Neuronal stem cell (in vitro differentiated cells): ENCODE measurements around the gene F8.

Experiments used
- DNase-seq: peaks from one replicate; pipeline ENCODE4 v3.0.0-alpha.2; 2013; ENCODE audit warnings: low spot score
- H2AFZ ChIP-seq: one replicate; pipeline ENCODE4 v1.6.1; 2013; ENCODE audit warnings: mild to moderate bottlenecking, low read length, inconsistent platforms
- H2AK5ac ChIP-seq: 2 replicates; pipeline ENCODE4 v1.6.1; 2013; ENCODE audit warnings: low read depth, mild to moderate bottlenecking, inconsistent platforms, low read length, moderate library complexity, mixed read lengths
- H2BK120ac ChIP-seq: 2 replicates; pipeline ENCODE4 v1.6.1; 2013; ENCODE audit warnings: low read depth, mild to moderate bottlenecking, inconsistent platforms, low read length, moderate library complexity, mixed read lengths
- H2BK12ac ChIP-seq: one replicate; pipeline ENCODE4 v1.6.1; 2013; ENCODE audit warnings: low read length, inconsistent platforms
- H2BK15ac ChIP-seq: 2 replicates; pipeline ENCODE4 v1.6.1; 2013; ENCODE audit warnings: mild to moderate bottlenecking, low read length, inconsistent platforms, mixed read lengths
- H2BK5ac ChIP-seq: one replicate; pipeline ENCODE4 v1.6.1; 2013; ENCODE audit warnings: inconsistent platforms, mild to moderate bottlenecking, low read length, moderate library complexity
- H3K14ac ChIP-seq: one replicate; pipeline ENCODE4 v1.6.1; 2013; ENCODE audit warnings: low read length, inconsistent platforms
- H3K18ac ChIP-seq: 2 replicates; pipeline ENCODE4 v1.6.1; 2013; ENCODE audit warnings: low read length, inconsistent platforms
- H3K23ac ChIP-seq: 2 replicates; pipeline ENCODE4 v1.6.1; 2013; ENCODE audit warnings: low read depth, mild to moderate bottlenecking, mixed read lengths, low read length, inconsistent platforms; ENCODE audit not compliant: poor library complexity
- H3K27ac ChIP-seq: replicated peaks from 3 replicates; pipeline ENCODE4 v1.5.1; 2013; ENCODE audit warnings: low read length, inconsistent platforms
- H3K27me3 ChIP-seq, 3 experiments: 2 replicates each; pipeline ENCODE4 v1.6.1; 2013; ENCODE audit warnings: low read length in 3 of 3, mild to moderate bottlenecking in 2 of 3, inconsistent platforms in 1 of 3, low read depth in 1 of 3, mixed read lengths in 1 of 3, moderate library complexity in 1 of 3; ENCODE audit not compliant: control insufficient read depth in 3 of 3, insufficient read depth in 3 of 3
- H3K36me3 ChIP-seq, 2 donors: replicated peaks in 1 of 2; 2 replicates each; pipeline ENCODE4 v1.6.1; 2013; ENCODE audit warnings: low read length in 2 of 2; ENCODE audit not compliant: control insufficient read depth in 2 of 2, insufficient read depth in 2 of 2
- H3K4ac ChIP-seq: 2 replicates; pipeline ENCODE4 v1.6.1; 2013; ENCODE audit warnings: inconsistent platforms, mild to moderate bottlenecking, low read length, moderate library complexity
- H3K4me1 ChIP-seq, 2 donors: 1 replicate in 1 of 2; 2 replicates in 1 of 2; pipeline ENCODE4 v1.6.1; 2013; ENCODE audit warnings: low read length in 2 of 2, low read depth in 1 of 2; ENCODE audit not compliant: control insufficient read depth in 2 of 2, insufficient read depth in 1 of 2
- H3K4me2 ChIP-seq: one replicate; pipeline ENCODE4 v1.6.1; 2013; ENCODE audit warnings: mild to moderate bottlenecking, low read length, inconsistent platforms; ENCODE audit not compliant: insufficient read depth, poor library complexity, severe bottlenecking
- H3K4me3 ChIP-seq, 2 donors: 2 replicates each; pipeline ENCODE4 v1.5.1; 2013; ENCODE audit warnings: low read length in 2 of 2, mild to moderate bottlenecking in 2 of 2, inconsistent platforms in 1 of 2, moderate library complexity in 1 of 2
- H3K79me1 ChIP-seq: one replicate; pipeline ENCODE4 v1.6.1; 2013; ENCODE audit warnings: low read depth, mild to moderate bottlenecking, inconsistent platforms, low read length, moderate library complexity
- H3K9ac ChIP-seq: one replicate; pipeline ENCODE4 v1.6.1; 2013; ENCODE audit warnings: mild to moderate bottlenecking, low read depth, low read length, inconsistent platforms; ENCODE audit not compliant: poor library complexity
- H3K9me3 ChIP-seq, 2 donors: replicated peaks in 1 of 2; 2 replicates each; pipeline versions ENCODE3 to v1.6.1; 2013; ENCODE audit warnings: low read length in 2 of 2, mild to moderate bottlenecking in 2 of 2, inconsistent platforms in 1 of 2, low read depth in 1 of 2, mixed read lengths in 1 of 2, moderate library complexity in 1 of 2; ENCODE audit not compliant: control insufficient read depth in 2 of 2, insufficient read depth in 1 of 2
- H4K8ac ChIP-seq: one replicate; pipeline ENCODE4 v1.6.1; 2013; ENCODE audit warnings: low read depth, mild to moderate bottlenecking, inconsistent platforms, low read length, moderate library complexity
- H4K91ac ChIP-seq: one replicate; pipeline ENCODE4 v1.6.1; 2013; ENCODE audit warnings: low read length, low read depth, mild to moderate bottlenecking, inconsistent platforms; ENCODE audit not compliant: poor library complexity
- WGBS, 2 donors: extraction: QIAGEN DNeasy Blood & Tissue Kit; methylation state at CpG; one replicate each; pipeline ENCODE4 v1.1.7; 2013; ENCODE audit warnings: missing lambda C conversion rate in 2 of 2, mixed read lengths in 1 of 2; ENCODE audit not compliant: insufficient read length in 2 of 2, insufficient replicate concordance in 1 of 2; ENCODE audit errors: extremely low coverage in 2 of 2; 5-methylcytosine and 5-hydroxymethylcytosine counted together

The F8 gene

GRCh38 chrX:154815274-154815818 lies 207.2 kb downstream of the F8 start:
- DNase-seq, result no peak
- Histone ChIP-seq H3K14ac (no peak overlapping the region), H3K23ac (no peak overlapping the region), H4K91ac (no peak overlapping the region), H3K9ac (no peak overlapping the region), H3K4ac (no peak overlapping the region), H2BK12ac (no peak overlapping the region), H4K8ac (no peak overlapping the region), H3K27me3 (peaks cover 0 to 50% (median 0%) of the 10 kb centered on the region in 3 experiments), H3K4me1 (peaks cover 0 to 3% of the 10 kb centered on the region in 2 donors), H3K18ac (no peak overlapping the region), H3K4me2 (no peak overlapping the region), H3K79me1 (no peaks in the 10 kb centered on the region), H2AFZ (no peak overlapping the region), H2BK5ac (no peak overlapping the region), H3K36me3 (no peaks in the 10 kb centered on the region), H2AK5ac (no peak overlapping the region), H3K27ac (no peak overlapping the region), H2BK15ac (no peak overlapping the region), H3K9me3 (no peaks in the 10 kb centered on the region), H3K4me3 (no peak overlapping the region), H2BK120ac (no peak overlapping the region)
- no CpG with 5 or more reads among the region's 5 CpGs for WGBS, 2 donors

- no peak for DNase-seq
These were observed 208.7 kb downstream of the F8 start for GRCh38 chrX:154813801-154814200.

DNA sequence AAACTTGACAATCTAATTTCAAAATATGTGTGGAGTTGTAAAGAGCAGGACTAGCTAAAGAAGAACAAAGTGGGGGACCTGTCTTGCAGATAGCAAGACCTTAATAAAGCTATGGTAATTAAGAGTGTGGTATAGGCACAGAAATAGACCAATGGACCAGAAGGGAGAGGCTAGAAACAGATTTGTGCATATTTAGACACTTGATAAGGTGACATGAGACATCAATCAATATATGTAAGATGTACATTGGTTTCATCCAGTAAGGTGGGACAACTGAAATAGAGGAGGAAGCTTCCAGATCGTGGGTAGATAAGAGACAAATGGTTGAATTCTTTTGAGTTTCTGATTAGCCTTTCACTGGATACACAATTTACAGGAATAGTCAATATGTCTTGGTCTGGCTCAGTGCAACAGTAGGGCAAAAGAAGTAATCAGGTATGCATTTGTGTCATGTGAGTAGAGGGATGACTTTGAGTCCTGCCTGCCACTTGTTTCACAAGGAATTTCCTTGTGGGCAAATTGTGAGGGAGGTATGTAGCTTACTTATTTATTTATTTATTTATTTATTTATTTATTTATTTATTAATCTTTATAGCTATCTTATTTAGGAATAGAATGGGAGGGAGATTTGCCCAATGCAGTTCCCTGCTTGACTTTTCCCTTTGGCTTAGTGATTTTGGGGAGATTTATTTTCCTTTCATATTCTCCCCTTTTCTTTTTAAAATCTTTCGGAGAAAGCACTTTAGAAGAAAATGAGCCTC lies 210.0 kb downstream of the F8 start:
- Histone ChIP-seq H3K18ac (no peak overlapping the region), H4K8ac (no peak overlapping the region), H2BK12ac (no peak overlapping the region), H3K4me3 (no peak overlapping the region), H3K4ac (no peak overlapping the region), H2BK5ac (no peak overlapping the region), H3K9me3 (peaks cover 0 to 8% of the 10 kb centered on the region in 2 donors), H3K14ac (no peak overlapping the region), H4K91ac (no peak overlapping the region), H2AK5ac (no peak overlapping the region), H2AFZ (no peak overlapping the region), H2BK15ac (no peak overlapping the region), H3K4me2 (no peak overlapping the region), H2BK120ac (no peak overlapping the region), H3K23ac (no peak overlapping the region), H3K27ac (no peak overlapping the region), H3K9ac (no peak overlapping the region), H3K36me3 (no peaks in the 10 kb centered on the region), H3K79me1 (no peaks in the 10 kb centered on the region), H3K27me3 (peaks cover 0 to 62% (median 0%) of the 10 kb centered on the region in 3 experiments), H3K4me1 (no peaks in the 10 kb centered on the region)
- WGBS, 2 donors, result no CpG with 5 or more reads among the region's 2 CpGs
- DNase-seq, result no peak

More at GRCh38 chrX:154813801-154814200, 208.7 kb downstream of the F8 start:
- no peak overlapping the region for H2AK5ac ChIP-seq
- H3K4me1 ChIP-seq, result no peaks in the 10 kb centered on the region
- H3K79me1 ChIP-seq, result no peaks in the 10 kb centered on the region
- no peak overlapping the region for H3K9ac ChIP-seq
- H3K27ac ChIP-seq, result no peak overlapping the region
- no peak overlapping the region for H2BK15ac ChIP-seq
- H2BK12ac ChIP-seq, result no peak overlapping the region
- no peak overlapping the region for H2BK120ac ChIP-seq
- no peak overlapping the region for H3K4me2 ChIP-seq
- H3K4ac ChIP-seq, result no peak overlapping the region
- no peak overlapping the region for H4K8ac ChIP-seq
- H3K14ac ChIP-seq, result no peak overlapping the region
- no CpG with 5 or more reads among the region's 1 CpG for WGBS, 2 donors
- H3K36me3 ChIP-seq, result no peaks in the 10 kb centered on the region
- H3K9me3 ChIP-seq, result no peaks in the 10 kb centered on the region
- peaks cover 0 to 51% (median 0%) of the 10 kb centered on the region in 3 experiments for H3K27me3 ChIP-seq
- H3K18ac ChIP-seq, result no peak overlapping the region
- H3K23ac ChIP-seq, result no peak overlapping the region
- H4K91ac ChIP-seq, result no peak overlapping the region
- no peak overlapping the region for H3K4me3 ChIP-seq
- no peak overlapping the region for H2AFZ ChIP-seq
- no peak overlapping the region for H2BK5ac ChIP-seq

DNA sequence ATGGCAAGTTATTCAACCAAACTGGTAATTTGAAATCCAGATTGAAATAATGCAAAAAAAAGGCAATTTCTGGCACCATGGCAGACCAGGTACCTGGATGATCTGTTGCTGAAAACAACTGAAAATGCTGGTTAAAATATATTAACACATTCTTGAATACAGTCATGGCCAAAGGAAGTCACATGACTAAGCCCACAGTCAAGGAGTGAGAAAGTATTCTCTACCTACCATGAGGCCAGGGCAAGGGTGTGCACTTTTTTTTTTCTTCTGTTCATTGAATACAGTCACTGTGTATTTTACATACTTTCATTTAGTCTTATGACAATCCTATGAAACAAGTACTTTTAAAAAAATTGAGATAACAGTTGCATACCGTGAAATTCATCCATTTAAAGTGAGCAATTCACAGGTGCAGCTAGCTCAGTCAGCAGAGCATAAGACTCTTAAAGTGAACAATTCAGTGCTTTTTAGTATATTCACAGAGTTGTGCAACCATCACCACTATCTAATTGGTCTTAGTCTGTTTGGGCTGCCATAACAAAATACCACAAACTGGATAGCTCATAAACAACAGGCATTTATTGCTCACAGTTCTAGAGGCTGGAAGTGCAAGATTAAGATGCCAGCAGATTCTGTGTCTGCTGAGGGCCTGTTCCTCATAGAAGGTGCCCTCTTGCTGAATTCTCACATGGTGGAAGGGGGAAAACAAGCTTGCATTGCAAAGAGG lies 212.4 kb downstream of the F8 start:
- H3K4me2 ChIP-seq, result no peak overlapping the region
- no peak overlapping the region for H3K23ac ChIP-seq
- no peak overlapping the region for H2AK5ac ChIP-seq
- H2BK12ac ChIP-seq, result no peak overlapping the region
- H4K8ac ChIP-seq, result no peak overlapping the region
- no peak overlapping the region for H3K9ac ChIP-seq
- no peak overlapping the region for H4K91ac ChIP-seq
- H2BK5ac ChIP-seq, result no peak overlapping the region
- no peak overlapping the region for H3K4me3 ChIP-seq
- no peak overlapping the region for H2AFZ ChIP-seq
- no peaks in the 10 kb centered on the region for H3K79me1 ChIP-seq
- no peak overlapping the region for H3K14ac ChIP-seq
- H2BK15ac ChIP-seq, result no peak overlapping the region
- no CpG with 5 or more reads among the region's 1 CpG for WGBS, 2 donors
- DNase-seq, result no peak
- H3K36me3 ChIP-seq, result no peaks in the 10 kb centered on the region
- no peak overlapping the region for H2BK120ac ChIP-seq
- no peak overlapping the region for H3K4ac ChIP-seq
- H3K27ac ChIP-seq, result no peak overlapping the region
- no peak overlapping the region for H3K18ac ChIP-seq
- peaks cover 0 to 19% of the 10 kb centered on the region in 2 donors for H3K9me3 ChIP-seq
- no peaks in the 10 kb centered on the region for H3K4me1 ChIP-seq
- peaks cover 0 to 76% (median 7%) of the 10 kb centered on the region in 3 experiments for H3K27me3 ChIP-seq
